ENCODE results near the gene DNHD1. TPM values are rescaled to one million over a fixed set of nuclear protein-coding genes. Genes with fewer than 3 reads are reported as not detected.

Gene DNHD1
- total and polyA plus RNA-seq, 2 of the 13 experiments (the other 11 are each of a cell fraction or from before 2014, with no cell fraction given) = 2.7 to 9.3 TPM

GRCh38 chr11:6599449-6599848 lies 102.4 kb downstream of the DNHD1 start:
- no peak for FAIRE-seq
- 86% methylated on average over 1 of the region's 1 CpG for WGBS (ENCODE audit: low lambda C conversion rate)
- H3K27me3 ChIP-seq (ENCODE audit: control insufficient read depth in 1 of 2, insufficient read depth in 2 of 2, low read length in 2 of 2) = no peaks in the 10 kb centered on the region; a peak in 1 of 5 replicates
- peaks cover 14 to 27% of the 10 kb centered on the region in 2 experiments for H3K36me3 ChIP-seq (replicated peaks in 1 of 2; ENCODE audit: control insufficient read depth in 1 of 2, insufficient read depth in 2 of 2, low read length in 2 of 2)
- H3K4me3 ChIP-seq (replicated peaks in 1 of 3; ENCODE audit: insufficient read depth in 1 of 3, low read depth in 2 of 3, low read length in 3 of 3) = no peak overlapping the region
- no peak overlapping the region for H3K4me2 ChIP-seq (ENCODE audit: low read depth, low read length)
- in situ Hi-C loops (cut with HindIII; ENCODE audit: extremely low pct_ligation_motif_present, low pct_unique_long_range_greater_than_20kb) = no loop called here
- no peak overlapping the region for H3K9ac ChIP-seq (ENCODE audit: insufficient read depth, low read depth, low read length)
- no peak overlapping the region for H2AFZ ChIP-seq (ENCODE audit: low read length)
- BruUV-seq (replicated peaks) = no TSS peak
- CTCF ChIA-PET (ENCODE audit: low intra/inter-chr PET ratio, low total read pairs) = no interaction called here
- peaks cover 43% of the 10 kb centered on the region for H3K4me1 ChIP-seq (ENCODE audit: insufficient read depth, low read length)
- no peaks in the 10 kb centered on the region for H4K20me1 ChIP-seq (ENCODE audit: insufficient read depth, low read length)
- H3K79me2 ChIP-seq (ENCODE audit: insufficient read depth, low read length) = peaks cover 22% of the 10 kb centered on the region
- POLR2A ChIA-PET = no interaction called here
- intact Hi-C loops (cut with micrococcal nuclease; ENCODE audit: unreplicated experiment) = no loop called here
- no peak for DNase-seq (ENCODE audit: low spot score)
- TF ChIP-seq SATB2 (CRISPR knock-in tag; IDR thresholded peaks at IDR 0.05) (no peak), CENPT (CRISPR knock-in tag; IDR thresholded peaks at IDR 0.05; ENCODE audit: low read depth) (no peak), ZNF777 (CRISPR knock-in tag; IDR thresholded peaks at IDR 0.05) (no peak), IRX3 (CRISPR knock-in tag; IDR thresholded peaks at IDR 0.05; ENCODE audit: borderline replicate concordance, low read depth) (no peak), ASH2L (IDR thresholded peaks at IDR 0.05; ENCODE audit: insufficient read length, low read depth, low read length) (no peak), RFXANK (CRISPR knock-in tag; IDR thresholded peaks at IDR 0.05) (no peak), SETDB1 (CRISPR knock-in tag; IDR thresholded peaks at IDR 0.05; ENCODE audit: borderline replicate concordance) (no peak), MBD4 (IDR thresholded peaks at IDR 0.05; ENCODE audit: borderline replicate concordance, low read length) (no peak)
- TF ChIP-seq, protein P1, sequence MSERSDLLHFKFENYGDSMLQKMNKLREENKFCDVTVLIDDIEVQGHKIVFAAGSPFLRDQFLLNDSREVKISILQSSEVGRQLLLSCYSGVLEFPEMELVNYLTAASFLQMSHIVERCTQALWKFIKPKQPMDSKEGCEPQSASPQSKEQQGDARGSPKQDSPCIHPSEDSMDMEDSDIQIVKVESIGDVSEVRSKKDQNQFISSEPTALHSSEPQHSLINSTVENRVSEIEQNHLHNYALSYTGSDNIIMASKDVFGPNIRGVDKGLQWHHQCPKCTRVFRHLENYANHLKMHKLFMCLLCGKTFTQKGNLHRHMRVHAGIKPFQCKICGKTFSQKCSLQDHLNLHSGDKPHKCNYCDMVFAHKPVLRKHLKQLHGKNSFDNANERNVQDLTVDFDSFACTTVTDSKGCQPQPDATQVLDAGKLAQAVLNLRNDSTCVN (CRISPR knock-in tag; IDR thresholded peaks at IDR 0.05; ENCODE audit: borderline replicate concordance) = no peak
- TF ChIP-seq, protein P2, sequence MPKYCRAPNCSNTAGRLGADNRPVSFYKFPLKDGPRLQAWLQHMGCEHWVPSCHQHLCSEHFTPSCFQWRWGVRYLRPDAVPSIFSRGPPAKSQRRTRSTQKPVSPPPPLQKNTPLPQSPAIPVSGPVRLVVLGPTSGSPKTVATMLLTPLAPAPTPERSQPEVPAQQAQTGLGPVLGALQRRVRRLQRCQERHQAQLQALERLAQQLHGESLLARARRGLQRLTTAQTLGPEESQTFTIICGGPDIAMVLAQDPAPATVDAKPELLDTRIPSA (CRISPR knock-in tag; IDR thresholded peaks at IDR 0.05; ENCODE audit: borderline replicate concordance) = no peak
- TF ChIP-seq, protein P3, sequence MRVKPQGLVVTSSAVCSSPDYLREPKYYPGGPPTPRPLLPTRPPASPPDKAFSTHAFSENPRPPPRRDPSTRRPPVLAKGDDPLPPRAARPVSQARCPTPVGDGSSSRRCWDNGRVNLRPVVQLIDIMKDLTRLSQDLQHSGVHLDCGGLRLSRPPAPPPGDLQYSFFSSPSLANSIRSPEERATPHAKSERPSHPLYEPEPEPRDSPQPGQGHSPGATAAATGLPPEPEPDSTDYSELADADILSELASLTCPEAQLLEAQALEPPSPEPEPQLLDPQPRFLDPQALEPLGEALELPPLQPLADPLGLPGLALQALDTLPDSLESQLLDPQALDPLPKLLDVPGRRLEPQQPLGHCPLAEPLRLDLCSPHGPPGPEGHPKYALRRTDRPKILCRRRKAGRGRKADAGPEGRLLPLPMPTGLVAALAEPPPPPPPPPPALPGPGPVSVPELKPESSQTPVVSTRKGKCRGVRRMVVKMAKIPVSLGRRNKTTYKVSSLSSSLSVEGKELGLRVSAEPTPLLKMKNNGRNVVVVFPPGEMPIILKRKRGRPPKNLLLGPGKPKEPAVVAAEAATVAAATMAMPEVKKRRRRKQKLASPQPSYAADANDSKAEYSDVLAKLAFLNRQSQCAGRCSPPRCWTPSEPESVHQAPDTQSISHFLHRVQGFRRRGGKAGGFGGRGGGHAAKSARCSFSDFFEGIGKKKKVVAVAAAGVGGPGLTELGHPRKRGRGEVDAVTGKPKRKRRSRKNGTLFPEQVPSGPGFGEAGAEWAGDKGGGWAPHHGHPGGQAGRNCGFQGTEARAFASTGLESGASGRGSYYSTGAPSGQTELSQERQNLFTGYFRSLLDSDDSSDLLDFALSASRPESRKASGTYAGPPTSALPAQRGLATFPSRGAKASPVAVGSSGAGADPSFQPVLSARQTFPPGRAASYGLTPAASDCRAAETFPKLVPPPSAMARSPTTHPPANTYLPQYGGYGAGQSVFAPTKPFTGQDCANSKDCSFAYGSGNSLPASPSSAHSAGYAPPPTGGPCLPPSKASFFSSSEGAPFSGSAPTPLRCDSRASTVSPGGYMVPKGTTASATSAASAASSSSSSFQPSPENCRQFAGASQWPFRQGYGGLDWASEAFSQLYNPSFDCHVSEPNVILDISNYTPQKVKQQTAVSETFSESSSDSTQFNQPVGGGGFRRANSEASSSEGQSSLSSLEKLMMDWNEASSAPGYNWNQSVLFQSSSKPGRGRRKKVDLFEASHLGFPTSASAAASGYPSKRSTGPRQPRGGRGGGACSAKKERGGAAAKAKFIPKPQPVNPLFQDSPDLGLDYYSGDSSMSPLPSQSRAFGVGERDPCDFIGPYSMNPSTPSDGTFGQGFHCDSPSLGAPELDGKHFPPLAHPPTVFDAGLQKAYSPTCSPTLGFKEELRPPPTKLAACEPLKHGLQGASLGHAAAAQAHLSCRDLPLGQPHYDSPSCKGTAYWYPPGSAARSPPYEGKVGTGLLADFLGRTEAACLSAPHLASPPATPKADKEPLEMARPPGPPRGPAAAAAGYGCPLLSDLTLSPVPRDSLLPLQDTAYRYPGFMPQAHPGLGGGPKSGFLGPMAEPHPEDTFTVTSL (CRISPR knock-in tag; IDR thresholded peaks at IDR 0.05; ENCODE audit: borderline replicate concordance) = no peak
- no peak for ATAC-seq
- no peaks in the 10 kb centered on the region for H3K9me3 ChIP-seq (ENCODE audit: low read length)
- no peak overlapping the region for H3K27ac ChIP-seq (ENCODE audit: extremely low read length, insufficient read depth, low read length)

Data from HepG2 (cell line).